HEK293 (cell line): ENCODE measurements around the gene SERPINB5.

ENCODE experiments used
- HOXA7 ChIP-seq: sonication (generic); formaldehyde crosslinking; IDR thresholded peaks from 2 replicates; pipeline ENCODE4 v1.8.1; 2022; ENCODE audit warnings: missing genetic modification reagents, borderline replicate concordance
- SP2 ChIP-seq: fragments of 450-650 bp; formaldehyde crosslinking; IDR thresholded peaks from 2 replicates; pipeline ENCODE4 v1.5.1; 2016; ENCODE audit warnings: missing biosample characterization, missing genetic modification characterization
- ZBTB20 ChIP-seq: fragments of 450-650 bp; formaldehyde crosslinking; IDR thresholded peaks from 2 replicates; pipeline ENCODE4 v1.5.1; 2016; ENCODE audit warnings: missing biosample characterization, missing genetic modification characterization
- ZFP37 ChIP-seq: fragments of 450-650 bp; formaldehyde crosslinking; IDR thresholded peaks from 2 replicates; pipeline ENCODE4 v1.5.1; 2016; ENCODE audit warnings: missing biosample characterization, missing genetic modification characterization
- ZNF140 ChIP-seq: fragments of 450-650 bp; formaldehyde crosslinking; IDR thresholded peaks from 2 replicates; pipeline ENCODE4 v1.5.1; 2016; ENCODE audit warnings: missing biosample characterization, missing genetic modification characterization
- ZNF560 ChIP-seq: fragments of 450-650 bp; formaldehyde crosslinking; IDR thresholded peaks from 2 replicates; pipeline ENCODE4 v1.5.1; 2017; ENCODE audit warnings: missing biosample characterization, missing genetic modification characterization, borderline replicate concordance
- ZNF670 ChIP-seq: fragments of 450-650 bp; formaldehyde crosslinking; IDR thresholded peaks from 2 replicates; pipeline ENCODE4 v1.5.1; 2016; ENCODE audit warnings: missing biosample characterization, missing genetic modification characterization, low read depth
- ZNF707 ChIP-seq: fragments of 450-650 bp; formaldehyde crosslinking; IDR thresholded peaks from 2 replicates; pipeline ENCODE4 v1.5.1; 2016; ENCODE audit warnings: missing biosample characterization, missing genetic modification characterization
- ZSCAN30 ChIP-seq: fragments of 450-650 bp; IDR thresholded peaks from 2 replicates; pipeline ENCODE4 v1.5.1; 2018; ENCODE audit warnings: missing biosample characterization, mild to moderate bottlenecking, missing genetic modification characterization, moderate library complexity
- TF ChIP-seq, protein P1 (sequence below): fragments of 450-650 bp; formaldehyde crosslinking; IDR thresholded peaks from 2 replicates; pipeline ENCODE4 v1.5.1; 2016; ENCODE audit warnings: missing biosample characterization, missing genetic modification characterization

DNA sequence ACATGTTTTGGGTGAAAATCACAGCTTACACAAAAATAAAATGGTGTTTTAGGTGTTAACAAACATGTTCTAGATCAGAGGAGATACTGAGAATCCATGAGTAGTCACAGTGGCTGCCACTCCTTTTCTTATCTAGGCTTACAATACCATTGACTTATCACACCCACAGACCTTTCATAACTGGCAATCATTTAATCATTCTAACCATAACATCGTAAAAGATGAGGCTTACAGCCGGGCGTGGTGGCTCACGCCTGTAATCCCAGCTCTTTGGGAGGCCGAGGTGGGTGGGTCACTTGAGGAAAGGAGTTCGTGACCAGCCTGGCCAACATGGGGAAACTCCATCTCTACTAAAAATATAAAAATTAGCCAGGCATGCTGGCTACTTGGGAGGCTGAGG lies 18.8 kb upstream of the SERPINB5 start:
- TF ChIP-seq ZFP37 (tag by site-specific recombination) (no peak), HOXA7 (CRISPR knock-in tag) (no peak), ZBTB20 (tag by site-specific recombination) (no peak), ZNF707 (tag by site-specific recombination) (no peak), ZNF670 (tag by site-specific recombination) (no peak), SP2 (tag by site-specific recombination) (no peak), ZNF140 (no peak), ZSCAN30 (tag by site-specific recombination) (no peak), ZNF560 (tag by site-specific recombination) (no peak)
- TF ChIP-seq, protein P1, sequence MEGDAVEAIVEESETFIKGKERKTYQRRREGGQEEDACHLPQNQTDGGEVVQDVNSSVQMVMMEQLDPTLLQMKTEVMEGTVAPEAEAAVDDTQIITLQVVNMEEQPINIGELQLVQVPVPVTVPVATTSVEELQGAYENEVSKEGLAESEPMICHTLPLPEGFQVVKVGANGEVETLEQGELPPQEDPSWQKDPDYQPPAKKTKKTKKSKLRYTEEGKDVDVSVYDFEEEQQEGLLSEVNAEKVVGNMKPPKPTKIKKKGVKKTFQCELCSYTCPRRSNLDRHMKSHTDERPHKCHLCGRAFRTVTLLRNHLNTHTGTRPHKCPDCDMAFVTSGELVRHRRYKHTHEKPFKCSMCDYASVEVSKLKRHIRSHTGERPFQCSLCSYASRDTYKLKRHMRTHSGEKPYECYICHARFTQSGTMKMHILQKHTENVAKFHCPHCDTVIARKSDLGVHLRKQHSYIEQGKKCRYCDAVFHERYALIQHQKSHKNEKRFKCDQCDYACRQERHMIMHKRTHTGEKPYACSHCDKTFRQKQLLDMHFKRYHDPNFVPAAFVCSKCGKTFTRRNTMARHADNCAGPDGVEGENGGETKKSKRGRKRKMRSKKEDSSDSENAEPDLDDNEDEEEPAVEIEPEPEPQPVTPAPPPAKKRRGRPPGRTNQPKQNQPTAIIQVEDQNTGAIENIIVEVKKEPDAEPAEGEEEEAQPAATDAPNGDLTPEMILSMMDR (tag by site-specific recombination), result no peak
